TTC549 (cell line): Measurements from ENCODE around the gene TMEM169.
"Not testable (repeated sequence)": the region's sequence is repeated elsewhere in the genome, so short reads cannot be mapped to it uniquely, and the experiment has no call there.

ENCODE experiments used
- FAIRE-seq: peaks from 2 replicates; lab custom pipeline; 2012; peaks lifted over from hg19 to GRCh38; lab: Jason Lieb, UNC

Gene TMEM169

GRCh38 chr2:216071111-216071851, 10.4 kb upstream of the TMEM169 start:
- FAIRE-seq = no peak

- FAIRE-seq = no peak
Measured at GRCh38 chr2:216072473-216072872, 9.2 kb upstream of the TMEM169 start.

GRCh38 chr2:216073773-216074172, 7.9 kb upstream of the TMEM169 start:
- FAIRE-seq = no peak

GRCh38 chr2:216074380-216074779, 7.3 kb upstream of the TMEM169 start:
- FAIRE-seq = no peak

- FAIRE-seq = no peak
Measured at GRCh38 chr2:216074794-216075193, 6.9 kb upstream of the TMEM169 start.

DNA sequence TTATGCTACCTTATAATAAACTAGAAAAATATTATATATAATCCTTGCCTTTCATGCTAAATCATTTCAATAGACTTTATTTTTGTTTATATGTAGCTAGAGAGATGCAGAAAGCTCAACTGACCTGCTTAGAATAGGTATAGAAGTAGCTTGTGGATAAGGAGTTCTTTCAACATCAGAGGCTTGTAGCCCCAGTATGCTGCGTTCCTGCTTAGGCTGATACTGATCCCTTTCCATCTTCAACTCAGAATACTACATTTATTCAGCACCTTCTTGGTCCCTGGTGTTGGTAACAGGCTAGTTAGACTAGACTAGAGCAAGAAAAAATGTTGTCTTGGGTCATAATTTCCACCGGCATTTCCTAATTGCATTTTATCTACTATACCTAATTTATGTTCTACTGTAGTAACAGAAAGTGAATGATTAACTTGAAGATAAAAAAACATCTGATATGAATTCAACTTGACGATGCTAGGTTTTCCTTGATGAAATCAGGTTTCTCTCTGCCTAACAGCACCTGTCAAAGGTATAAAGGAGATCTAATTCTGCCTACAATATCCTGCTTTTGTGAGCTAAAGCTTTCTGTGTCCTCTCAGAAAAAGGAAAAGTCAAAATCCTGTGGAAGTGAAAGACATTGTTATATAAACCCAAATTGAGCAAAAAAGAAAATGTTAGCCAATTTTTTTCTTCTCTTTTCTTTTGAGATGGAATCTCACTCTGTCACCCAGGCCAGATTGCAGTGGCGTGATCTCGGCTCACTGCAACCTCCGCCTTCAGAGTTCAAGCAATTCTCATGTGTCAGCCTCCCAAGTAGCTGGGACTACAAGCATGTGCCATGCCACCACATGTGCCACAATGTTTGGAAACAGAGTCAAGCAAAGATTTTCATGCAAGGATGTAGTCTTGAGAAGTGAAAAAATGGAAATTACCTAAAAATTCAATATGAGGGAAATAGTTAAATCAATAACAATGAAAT, 5.9 kb upstream of the TMEM169 start:
- FAIRE-seq = no peak

- no peak for FAIRE-seq
Measured at GRCh38 chr2:216078776-216079175, 2.9 kb upstream of the TMEM169 start.

- not testable (repeated sequence) for FAIRE-seq
Measured at GRCh38 chr2:216080048-216080447, 1.7 kb upstream of the TMEM169 start.

DNA sequence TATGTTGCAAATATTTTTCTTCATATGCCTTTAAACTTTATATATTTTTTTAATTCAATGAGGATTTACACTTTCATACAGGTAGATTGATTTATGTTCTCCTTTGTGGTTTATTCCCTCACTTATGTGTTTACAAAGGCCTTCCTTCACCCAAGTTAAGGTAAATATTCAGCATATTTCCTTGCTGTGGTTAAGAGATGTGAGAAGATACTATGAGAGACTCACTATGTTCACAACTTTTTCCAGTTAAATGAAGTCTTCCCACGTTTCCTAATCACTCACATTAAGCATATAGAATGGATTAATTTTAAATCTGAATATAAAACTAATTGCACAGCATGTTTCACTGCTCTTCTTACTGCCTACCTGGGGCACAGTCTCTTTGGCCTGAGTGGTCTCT, 707 bp upstream of the TMEM169 start:
- no peak for FAIRE-seq

DNA sequence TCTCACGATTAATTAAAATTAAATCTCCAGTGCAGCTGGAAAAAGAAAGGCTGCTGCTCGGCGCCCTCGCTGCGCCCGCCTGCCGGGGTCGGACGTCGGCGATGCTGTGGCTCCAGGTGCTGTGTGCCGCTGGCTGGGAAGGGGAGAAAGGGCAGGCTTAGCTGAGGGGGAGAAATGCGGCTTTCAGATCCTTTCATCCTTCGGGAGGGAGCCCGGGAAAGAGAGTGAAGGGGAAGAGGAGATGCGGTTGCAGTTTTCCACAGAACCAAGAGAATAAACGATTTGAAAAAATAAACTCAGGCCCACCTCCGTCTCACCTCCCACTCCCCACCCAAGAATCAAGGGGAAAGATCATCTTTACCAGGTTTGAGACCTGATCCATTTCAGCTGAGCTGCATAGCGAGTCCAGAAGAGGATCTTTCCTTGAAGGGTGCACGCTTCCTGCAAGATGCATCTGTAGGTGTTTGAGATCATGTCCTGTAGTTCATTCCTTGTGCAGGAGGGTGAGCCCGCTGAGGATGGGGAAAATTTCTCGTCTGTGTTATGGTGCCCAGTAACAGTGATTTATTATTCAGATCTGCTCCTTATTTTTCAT, 495 bp downstream of the TMEM169 start:
- FAIRE-seq = no peak

DNA sequence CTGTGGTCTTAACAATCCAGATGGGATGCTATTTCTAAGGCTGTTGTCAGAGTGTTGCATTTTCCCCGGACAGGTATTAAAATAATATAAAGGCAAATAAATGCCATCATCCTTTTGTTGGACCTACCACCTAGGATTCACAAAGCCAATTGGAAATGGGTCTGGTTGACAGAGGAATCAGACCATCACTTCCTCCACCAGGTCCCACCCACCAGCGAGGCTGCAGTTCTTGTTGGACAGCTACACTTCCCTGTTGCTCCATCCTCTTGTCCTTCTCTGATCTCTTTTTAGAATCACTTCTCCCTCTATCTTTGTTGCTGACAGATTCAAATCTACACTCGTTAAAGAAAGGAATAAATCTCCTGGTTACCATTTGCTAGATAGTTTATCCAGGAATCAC, 1.1 kb downstream of the TMEM169 start:
- FAIRE-seq = no peak

GRCh38 chr2:216083464-216084281, 2.0 kb downstream of the TMEM169 start:
- FAIRE-seq = no peak

GRCh38 chr2:216084547-216084946, 2.8 kb downstream of the TMEM169 start:
- no peak for FAIRE-seq

- FAIRE-seq = no peak
Measured at GRCh38 chr2:216086207-216086893, 4.6 kb downstream of the TMEM169 start.

GRCh38 chr2:216090369-216090786, 8.7 kb downstream of the TMEM169 start:
- FAIRE-seq = no peak

DNA sequence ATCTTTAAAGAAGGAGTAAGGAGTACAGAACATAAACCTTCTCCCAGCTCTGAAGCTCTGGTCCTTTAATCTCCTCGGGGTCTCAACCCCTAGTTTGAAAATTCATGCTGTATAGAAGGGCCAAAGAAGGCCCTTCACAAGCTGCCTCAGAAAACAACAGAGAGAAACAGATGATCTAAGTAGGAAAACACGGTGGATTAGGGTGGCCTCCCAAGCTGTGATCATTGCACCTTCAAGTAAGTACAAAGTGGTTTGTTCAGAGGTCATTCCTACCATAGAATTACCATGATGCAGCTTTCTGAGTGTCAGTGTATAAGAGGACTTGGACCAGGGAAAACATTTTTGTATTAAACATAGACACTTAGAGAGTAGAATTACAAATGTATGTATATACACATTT, 10.9 kb downstream of the TMEM169 start:
- FAIRE-seq = no peak

DNA sequence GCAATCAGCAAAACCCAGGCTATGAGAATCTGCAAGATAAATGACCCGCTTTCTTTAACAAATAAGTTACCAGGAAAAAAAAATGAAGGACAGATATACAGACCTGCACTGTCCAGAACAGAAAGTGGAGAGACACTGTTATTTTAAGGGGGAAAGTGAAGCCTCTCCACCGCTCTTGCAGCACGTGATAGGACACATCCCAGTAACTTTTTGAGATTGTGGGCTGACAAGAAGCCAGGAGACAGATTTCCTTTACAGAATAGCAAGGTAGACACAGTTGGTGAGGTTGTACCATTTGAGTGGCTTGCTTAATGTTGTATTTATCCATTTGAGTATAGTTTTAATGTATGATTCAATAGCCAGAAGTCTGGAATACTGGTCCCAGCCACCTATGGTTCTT, 13.0 kb downstream of the TMEM169 start:
- FAIRE-seq = no peak

GRCh38 chr2:216098421-216099334, 17.0 kb downstream of the TMEM169 start:
- no peak for FAIRE-seq

- FAIRE-seq = no peak
Measured at GRCh38 chr2:216101109-216101508, 19.4 kb downstream of the TMEM169 start.

DNA sequence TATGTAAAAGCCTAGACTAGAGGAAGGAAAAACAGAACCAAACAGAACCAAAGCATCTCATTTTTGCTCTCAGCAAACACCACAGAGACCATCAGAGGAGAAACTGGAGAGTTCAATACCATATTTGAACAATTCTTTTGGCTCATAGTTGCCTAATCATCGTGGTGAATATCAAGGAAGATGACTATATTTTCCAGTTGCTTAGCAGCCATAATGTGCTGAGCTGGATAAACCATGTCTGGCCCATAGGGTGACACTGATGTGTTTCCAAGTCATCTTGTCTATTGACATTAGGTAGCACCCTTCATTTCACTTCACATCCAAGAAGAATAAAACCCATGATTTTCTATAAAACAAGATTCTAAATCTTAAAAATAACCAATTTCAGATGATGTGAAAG, 21.5 kb downstream of the TMEM169 start:
- FAIRE-seq = no peak
